A673 (cell line): ENCODE results near the gene TMEM272. TPM values are rescaled to one million over a fixed set of nuclear protein-coding genes. Genes with fewer than 3 reads are reported as not detected.

Experiments
- BruUV-seq: library from RNA; stranded (reverse); fragments of 400-500 nt; replicated peaks from 2 replicates; lab custom pipeline; 2021; lab: Mats Ljungman, UMichigan
- CTCF ChIA-PET: fragments of 300-600 bp; sonication (Branson Sonifier 250); formaldehyde crosslinking; loops from one replicate; lab custom pipeline; 2022; ENCODE audit warnings: antibody characterized with exemption; lab: Charles Lee
- POLR2A ChIA-PET: fragments of 300-600 bp; sonication (Branson Sonifier 250); formaldehyde crosslinking; loops from one replicate; lab custom pipeline; 2022; ENCODE audit warnings: antibody characterized with exemption; ENCODE audit not compliant: low non-redundant PET; lab: Charles Lee
- DNase-seq: peaks from one replicate; pipeline ENCODE4 v3.0.0-alpha.2; 2015; ENCODE audit warnings: low spot score
- H3K27ac ChIP-seq: fragments of 200-600 bp; sonication (generic); 2 replicates; pipeline ENCODE4 v1.5.1; 2016; ENCODE audit warnings: mixed run types, low read depth, mild to moderate bottlenecking, mixed read lengths, antibody characterized with exemption, low read length; ENCODE audit not compliant: poor library complexity, severe bottlenecking
- H3K27me3 ChIP-seq: fragments of 200-600 bp; sonication (generic); replicated peaks from 2 replicates; pipeline ENCODE4 v1.6.1; 2017; ENCODE audit warnings: mixed run types, low read depth, mild to moderate bottlenecking, mixed read lengths, antibody characterized with exemption, low read length; ENCODE audit not compliant: insufficient read depth, poor library complexity
- H3K36me3 ChIP-seq: fragments of 200-600 bp; sonication (generic); 2 replicates; pipeline ENCODE4 v1.6.1; 2016; ENCODE audit warnings: mixed run types, mild to moderate bottlenecking, mixed read lengths, antibody characterized with exemption, low read length; ENCODE audit not compliant: insufficient read depth, poor library complexity, severe bottlenecking
- H3K4me1 ChIP-seq: fragments of 200-600 bp; sonication (generic); 2 replicates; pipeline ENCODE4 v1.6.1; 2017; ENCODE audit warnings: mixed run types, mild to moderate bottlenecking, mixed read lengths, antibody characterized with exemption, low read length; ENCODE audit not compliant: insufficient read depth, poor library complexity, severe bottlenecking
- H3K4me3 ChIP-seq: fragments of 200-600 bp; sonication (generic); 2 replicates; pipeline ENCODE4 v1.5.1; 2016; ENCODE audit warnings: low read depth, mixed run types, mild to moderate bottlenecking, mixed read lengths, low read length; ENCODE audit not compliant: poor library complexity, severe bottlenecking
- H3K9me3 ChIP-seq: fragments of 200-600 bp; sonication (generic); 2 replicates; pipeline ENCODE4 v1.6.1; 2016; ENCODE audit warnings: mixed run types, low read depth, mild to moderate bottlenecking, mixed read lengths, antibody characterized with exemption, low read length; ENCODE audit not compliant: poor library complexity, severe bottlenecking
- EZH2 ChIP-seq: fragments of 200-600 bp; sonication (generic); IDR thresholded peaks from 2 replicates; pipeline ENCODE4 v1.6.1; 2017; ENCODE audit warnings: borderline replicate concordance, low read depth, mild to moderate bottlenecking, mixed read lengths, antibody characterized with exemption, low read length; ENCODE audit not compliant: poor library complexity, severe bottlenecking
- intact Hi-C: fragments of 100-400 bp; cut with micrococcal nuclease; formaldehyde crosslinking; loops from one replicate; pipeline ENCODE4 v1.10.0; 2022; ENCODE audit not compliant: unreplicated experiment
- total RNA-seq: library from RNA; stranded (reverse); gene quantifications from 2 replicates; pipeline ENCODE4 v1.2.3, GENCODE V29; 2021
- TF ChIP-seq, protein P1 (sequence below): fragments of 300-800, 200-600 bp; sonication (generic); conservative IDR thresholded peaks from 2 replicates; pipeline ENCODE4 v1.5.1; 2017; ENCODE audit warnings: low read depth, mild to moderate bottlenecking, antibody characterized with exemption, low read length, moderate library complexity, mixed read lengths

The TMEM272 gene
- total RNA-seq, 1 experiment from 2014 or later = not detected

DNA sequence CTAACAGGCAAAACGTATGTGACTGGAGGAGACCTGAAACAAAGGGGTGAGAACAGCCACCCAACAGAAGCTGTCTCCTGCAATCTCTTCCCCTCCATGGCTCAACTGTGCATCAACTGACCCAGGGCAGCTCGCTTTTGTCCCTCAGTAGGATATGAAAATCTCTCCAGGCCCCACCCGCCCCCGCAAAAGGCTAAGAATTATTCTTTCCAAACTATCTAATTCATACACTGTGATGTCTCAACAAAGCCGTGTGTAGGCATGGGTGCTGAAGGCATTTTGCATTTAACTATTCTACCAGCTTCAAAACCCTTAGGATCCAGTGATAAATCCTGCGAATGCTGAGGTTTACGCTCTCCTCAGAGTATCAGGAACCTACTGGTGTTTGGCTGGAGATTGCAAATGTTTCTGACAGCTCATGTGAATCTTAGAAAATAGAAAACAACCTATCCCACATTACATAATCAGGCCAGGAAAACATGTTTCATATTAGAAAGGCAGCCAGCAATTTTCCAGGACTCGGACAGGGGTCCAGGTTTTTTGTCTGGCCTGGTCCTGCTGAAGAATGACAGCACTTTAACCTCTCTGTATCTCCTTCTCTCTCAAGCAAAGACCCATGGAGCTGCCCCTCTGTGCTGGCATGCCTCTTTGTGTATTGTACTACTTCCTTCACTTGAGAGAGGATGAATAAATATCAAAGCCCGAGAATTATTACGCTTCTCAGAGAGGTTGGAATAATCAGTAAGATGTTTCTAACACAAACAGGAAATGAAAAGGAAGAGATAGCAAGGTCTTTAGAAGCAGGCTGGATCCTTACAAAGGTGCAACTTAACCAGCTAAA, 58.3 kb downstream of the TMEM272 start:
- Histone ChIP-seq H3K4me3 (no peak overlapping the region), H3K4me1 (peaks cover 29% of the 10 kb centered on the region), H3K27ac (peak overlapping the region; percentile 79), H3K9me3 (no peaks in the 10 kb centered on the region), H3K36me3 (no peaks in the 10 kb centered on the region), H3K27me3 (no peaks in the 10 kb centered on the region)
- TF ChIP-seq, protein P1, sequence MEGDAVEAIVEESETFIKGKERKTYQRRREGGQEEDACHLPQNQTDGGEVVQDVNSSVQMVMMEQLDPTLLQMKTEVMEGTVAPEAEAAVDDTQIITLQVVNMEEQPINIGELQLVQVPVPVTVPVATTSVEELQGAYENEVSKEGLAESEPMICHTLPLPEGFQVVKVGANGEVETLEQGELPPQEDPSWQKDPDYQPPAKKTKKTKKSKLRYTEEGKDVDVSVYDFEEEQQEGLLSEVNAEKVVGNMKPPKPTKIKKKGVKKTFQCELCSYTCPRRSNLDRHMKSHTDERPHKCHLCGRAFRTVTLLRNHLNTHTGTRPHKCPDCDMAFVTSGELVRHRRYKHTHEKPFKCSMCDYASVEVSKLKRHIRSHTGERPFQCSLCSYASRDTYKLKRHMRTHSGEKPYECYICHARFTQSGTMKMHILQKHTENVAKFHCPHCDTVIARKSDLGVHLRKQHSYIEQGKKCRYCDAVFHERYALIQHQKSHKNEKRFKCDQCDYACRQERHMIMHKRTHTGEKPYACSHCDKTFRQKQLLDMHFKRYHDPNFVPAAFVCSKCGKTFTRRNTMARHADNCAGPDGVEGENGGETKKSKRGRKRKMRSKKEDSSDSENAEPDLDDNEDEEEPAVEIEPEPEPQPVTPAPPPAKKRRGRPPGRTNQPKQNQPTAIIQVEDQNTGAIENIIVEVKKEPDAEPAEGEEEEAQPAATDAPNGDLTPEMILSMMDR = no peak
- no peak for TF ChIP-seq EZH2
- BruUV-seq = no TSS peak
- ChIA-PET CTCF (interaction anchor here (0.6 to 0.8 kb wide), 2 partner anchors 11 to 187 kb away, joined by 3 read pairs; no protein-coding TSS in a partner anchor), POLR2A (interaction anchor here (0.6 to 0.8 kb wide), 3 partner anchors 39 to 543 kb away, joined by 3 to 4 read pairs (median 4); no protein-coding TSS in a partner anchor)
- intact Hi-C loops = loop anchor here (5.0 kb wide), 1 partner anchor 199 kb away; no protein-coding TSS in a partner anchor
- peak; percentile 42 for DNase-seq

- no peaks in the 10 kb centered on the region for H3K27me3 ChIP-seq
- CTCF ChIA-PET = interaction anchor here (0.8 kb wide), 1 partner anchor 12 kb away, joined by 3 read pairs; no protein-coding TSS in a partner anchor
- no peak overlapping the region for H3K4me3 ChIP-seq
- peak; percentile 96 for DNase-seq
- H3K4me1 ChIP-seq = peaks cover 34% of the 10 kb centered on the region
- POLR2A ChIA-PET = interaction anchor here (0.5 to 0.8 kb wide), 2 partner anchors 333 to 365 kb away, joined by 4 to 7 read pairs; no protein-coding TSS in a partner anchor
- BruUV-seq = TSS peak; percentile 65
- peak overlapping the region; percentile 79 for H3K27ac ChIP-seq
- intact Hi-C loops = loop anchor here (5.0 kb wide), 1 partner anchor 199 kb away; no protein-coding TSS in a partner anchor
- TF ChIP-seq EZH2 = no peak
- TF ChIP-seq, protein P1 = no peak
- H3K36me3 ChIP-seq = no peaks in the 10 kb centered on the region
- no peaks in the 10 kb centered on the region for H3K9me3 ChIP-seq
These were observed 59.1 kb downstream of the TMEM272 start for GRCh38 chr13:51785712-51786424.

DNA sequence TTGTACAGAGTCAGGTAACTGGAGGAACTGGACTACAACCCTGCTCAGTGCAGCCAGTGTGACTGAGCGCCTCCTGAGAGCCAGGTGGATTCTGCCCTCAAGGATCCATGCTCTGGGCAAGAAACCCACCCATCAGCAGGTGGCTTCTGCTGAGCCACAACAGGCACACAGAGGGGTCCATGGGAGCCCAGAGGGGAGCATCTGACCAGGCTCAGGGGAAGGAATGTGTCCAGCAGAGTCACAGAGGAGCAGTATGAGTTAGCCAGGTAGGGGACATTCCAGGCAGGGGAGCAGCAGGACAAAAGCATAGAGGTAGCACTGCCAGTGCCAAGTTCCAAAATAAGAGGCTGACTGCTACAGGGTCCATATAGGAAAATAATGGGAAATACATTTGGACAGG, 60.9 kb downstream of the TMEM272 start:
- no peaks in the 10 kb centered on the region for H3K27me3 ChIP-seq
- intact Hi-C loops = loop anchor here (5.0 kb wide), 1 partner anchor 347 kb away; no protein-coding TSS in a partner anchor
- BruUV-seq = no TSS peak
- no peak for DNase-seq
- H3K27ac ChIP-seq = no peak overlapping the region
- TF ChIP-seq EZH2 = no peak
- TF ChIP-seq, protein P1 = no peak
- peaks cover 34% of the 10 kb centered on the region for H3K4me1 ChIP-seq
- no peaks in the 10 kb centered on the region for H3K36me3 ChIP-seq
- CTCF ChIA-PET = no interaction called here
- no peaks in the 10 kb centered on the region for H3K9me3 ChIP-seq
- POLR2A ChIA-PET = no interaction called here
- H3K4me3 ChIP-seq = no peak overlapping the region
